Left ventricle myocardium superior (tissue), 1 donor: ENCODE data around the gene SLC7A4. TPM values are rescaled to one million over a fixed set of nuclear protein-coding genes. Genes with fewer than 3 reads are reported as not detected.

Experiments
- microRNA-seq: library from miRNA; unstranded; fragments of <30 nt; microRNA quantifications from one replicate; pipeline ENCODE4 v1.2.0, GENCODE V29; 2020; ENCODE audit warnings: borderline number of aligned reads
- total RNA-seq: library from RNA; stranded (reverse); fragmentation: NEBNext Ultra II Directional; extraction: Animal tissue kit (Norgen Biotek cat#: 25700); gene quantifications from one replicate; pipeline ENCODE4 v1.2.1, GENCODE V29; 2021
- donor health status: DM: no; HTN: yes; CAD: no; lungs with severe emphysema.

SLC7A4 gene
- total RNA-seq, 1 donor from 2014 or later = 0.30 TPM

Small RNA genes within 50 kb of the gene (microRNA-seq; reads per million reads assigned to microRNA genes)
- not detected for gene MIR649

Other genes starting within 250 kb of the SLC7A4 start
- 46.2 TPM for gene PI4KA, start 173.8 kb downstream of the SLC7A4 start, total RNA-seq
- 24.2 TPM for gene SNAP29, start 173.6 kb downstream of the SLC7A4 start, total RNA-seq
- gene CRKL, start 115.2 kb downstream of the SLC7A4 start, total RNA-seq = 54.7 TPM
- 0.52 TPM for gene AIFM3, start 65.3 kb downstream of the SLC7A4 start, total RNA-seq
- gene LZTR1, start 50.3 kb downstream of the SLC7A4 start, total RNA-seq = 24.4 TPM
- 18.0 TPM for gene THAP7, start 30.4 kb downstream of the SLC7A4 start, total RNA-seq
- 1.8 TPM for gene P2RX6, start 17.4 kb downstream of the SLC7A4 start, total RNA-seq
- gene LRRC74B, start 13.4 kb upstream of the SLC7A4 start, total RNA-seq = not detected